RWPE1 (cell line): Measurements from ENCODE around the gene ALOX5.

Experiments
- CTCF ChIA-PET: fragments of 350-600 bp; sonication (Branson Sonifier 250); formaldehyde crosslinking; extraction: SDS; loops from one replicate; lab custom pipeline; 2021; lab: Yijun Ruan, JAX
- POLR2A ChIA-PET: fragments of 400-600 bp; formaldehyde crosslinking; extraction: SDS; loops from one replicate; lab custom pipeline; 2020; ENCODE audit warnings: antibody characterized with exemption; ENCODE audit not compliant: low non-redundant PET; lab: Yijun Ruan, JAX
- DNase-seq: peaks from one replicate; pipeline ENCODE4 v3.0.0; 2012; ENCODE audit warnings: low spot score
- H3K27ac ChIP-seq: fragments of 450-650 bp; 2 replicates; pipeline ENCODE4 v1.5.1; 2017
- CTCF ChIP-seq: fragments of 450-650 bp; conservative IDR thresholded peaks from 2 replicates; pipeline ENCODE4 v1.5.1; 2017; ENCODE audit warnings: low read depth, mild to moderate bottlenecking

Gene ALOX5

GRCh38 chr10:45444022-45444421 is 70.0 kb downstream of the ALOX5 start:
- H3K27ac ChIP-seq = no peak overlapping the region
- no peak for DNase-seq
- ChIA-PET POLR2A (no interaction called here), CTCF (no interaction called here)
- no peak for TF ChIP-seq CTCF

GRCh38 chr10:45444976-45445898 is 71.2 kb downstream of the ALOX5 start:
- no peak for DNase-seq
- no peak for TF ChIP-seq CTCF
- no peak overlapping the region for H3K27ac ChIP-seq
- CTCF ChIA-PET = interaction anchor here (0.7 kb wide), 1 partner anchor 1602 kb away, joined by 3 read pairs; no protein-coding TSS in a partner anchor
- POLR2A ChIA-PET = no interaction called here

GRCh38 chr10:45446858-45447257 is 72.8 kb downstream of the ALOX5 start:
- H3K27ac ChIP-seq = no peak overlapping the region
- ChIA-PET CTCF (interaction anchor here (0.6 to 0.7 kb wide), 2 partner anchors 197 to 431 kb away, joined by 3 read pairs; no protein-coding TSS in a partner anchor), POLR2A (no interaction called here)
- no peak for TF ChIP-seq CTCF
- no peak for DNase-seq

- CTCF ChIA-PET = interaction anchor here (0.6 kb wide), 1 partner anchor 431 kb away, joined by 3 read pairs; no protein-coding TSS in a partner anchor
- no peak for DNase-seq
- no peak for TF ChIP-seq CTCF
- no peak overlapping the region for H3K27ac ChIP-seq
- POLR2A ChIA-PET = no interaction called here
Observed at GRCh38 chr10:45447416-45447815, 73.4 kb downstream of the ALOX5 start.

- ChIA-PET POLR2A (no interaction called here), CTCF (interaction anchor here (0.6 to 2.1 kb wide), 2 partner anchors 14 to 120 kb away, joined by 3 to 4 read pairs; no protein-coding TSS in a partner anchor)
- no peak overlapping the region for H3K27ac ChIP-seq
- DNase-seq = no peak
- TF ChIP-seq CTCF = no peak
Observed at GRCh38 chr10:45450866-45451265, 76.8 kb downstream of the ALOX5 start.

- TF ChIP-seq CTCF = no peak
- no peak overlapping the region for H3K27ac ChIP-seq
- ChIA-PET POLR2A (no interaction called here), CTCF (interaction anchor here (0.6 to 2.1 kb wide), 2 partner anchors 14 to 120 kb away, joined by 3 to 4 read pairs; no protein-coding TSS in a partner anchor)
- DNase-seq = no peak
Observed at GRCh38 chr10:45451407-45451806, 77.4 kb downstream of the ALOX5 start.
